GM18873 (cell line): ENCODE data around the gene GP1BA.
"Not testable (repeated sequence)": the region's sequence is repeated elsewhere in the genome, so short reads cannot be mapped to it uniquely, and the experiment has no call there.

ENCODE experiments used
- ATAC-seq: cut with Tn5 transposase; IDR thresholded peaks from one replicate; pipeline ENCODE4 v1.9.1; 2021; ENCODE audit warnings: mild to moderate bottlenecking, moderate library complexity, moderate number of reproducible peaks; ENCODE audit not compliant: unreplicated experiment, low FRiP score

Gene GP1BA

GRCh38 chr17:4901108-4901647 lies 30.9 kb upstream of the GP1BA start:
- ATAC-seq = no peak

- no peak for ATAC-seq
Observed at GRCh38 chr17:4901648-4902344, 30.3 kb upstream of the GP1BA start.

DNA sequence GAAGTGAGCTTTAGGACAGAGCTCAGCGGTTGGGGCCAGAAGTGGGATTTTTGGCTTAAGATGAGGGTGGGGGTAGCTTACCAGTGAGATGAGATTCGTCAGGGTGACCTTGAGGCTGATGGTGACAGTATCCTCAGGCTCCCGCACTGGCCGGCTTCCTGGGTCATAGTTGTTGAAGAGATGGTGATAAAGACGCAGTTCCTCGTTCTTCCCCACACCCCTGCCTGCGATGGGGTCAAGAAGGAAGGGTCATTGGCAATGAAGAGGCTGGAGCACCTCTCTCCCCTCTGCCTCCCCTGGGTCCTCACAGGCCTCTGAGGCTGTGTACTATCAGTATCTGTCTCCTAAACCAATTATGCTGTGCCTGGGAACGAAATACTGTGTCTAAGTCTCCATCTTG lies 29.5 kb upstream of the GP1BA start:
- ATAC-seq = no peak

DNA sequence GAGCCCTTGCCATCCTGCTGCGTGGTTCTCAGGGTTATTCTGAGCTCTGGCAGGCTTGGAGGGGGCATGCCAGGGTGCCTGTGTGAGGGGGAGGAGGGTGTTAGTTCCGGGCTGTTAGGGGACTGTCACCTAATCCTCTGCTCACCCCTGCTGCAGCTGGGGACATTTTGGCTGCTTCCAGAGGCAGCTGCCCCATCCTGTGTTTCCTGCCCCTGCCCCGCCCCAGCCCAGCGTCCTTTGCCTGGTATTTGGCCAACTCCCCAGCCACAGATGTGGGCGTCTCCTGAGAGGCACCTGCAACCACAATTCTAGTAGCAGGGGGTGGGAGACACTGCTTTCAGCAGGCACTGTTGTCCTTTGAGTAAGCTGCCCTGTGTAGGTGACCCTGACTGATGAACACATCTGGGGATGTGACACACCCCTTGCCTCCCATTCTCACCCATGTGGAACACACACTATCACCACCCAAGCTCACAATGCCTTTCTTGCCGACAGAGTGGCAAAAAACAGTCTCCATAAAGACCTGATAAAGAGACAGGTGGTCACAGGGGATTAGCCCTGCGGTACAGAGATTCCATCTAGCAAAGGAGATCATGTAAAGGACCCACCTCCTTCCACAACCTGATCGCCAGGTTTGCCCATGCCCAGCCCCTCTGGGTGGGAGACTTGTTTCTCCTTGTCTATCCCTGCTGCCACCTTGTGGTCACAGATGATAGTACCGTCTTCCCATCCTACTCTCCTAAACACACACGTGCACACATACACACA lies 28.8 kb upstream of the GP1BA start, which contains the start of gene CHRNE:
CHRNE (minus strand) TSS at position 48 of the 768 bp plus-strand sequence; CDS start at position 13, 35 bp downstream.
- ATAC-seq = no peak

- not testable (repeated sequence) for ATAC-seq
Observed at GRCh38 chr17:4906642-4907041, 25.4 kb upstream of the GP1BA start.

- ATAC-seq = no peak
Observed at GRCh38 chr17:4908301-4908700, 23.8 kb upstream of the GP1BA start.

DNA sequence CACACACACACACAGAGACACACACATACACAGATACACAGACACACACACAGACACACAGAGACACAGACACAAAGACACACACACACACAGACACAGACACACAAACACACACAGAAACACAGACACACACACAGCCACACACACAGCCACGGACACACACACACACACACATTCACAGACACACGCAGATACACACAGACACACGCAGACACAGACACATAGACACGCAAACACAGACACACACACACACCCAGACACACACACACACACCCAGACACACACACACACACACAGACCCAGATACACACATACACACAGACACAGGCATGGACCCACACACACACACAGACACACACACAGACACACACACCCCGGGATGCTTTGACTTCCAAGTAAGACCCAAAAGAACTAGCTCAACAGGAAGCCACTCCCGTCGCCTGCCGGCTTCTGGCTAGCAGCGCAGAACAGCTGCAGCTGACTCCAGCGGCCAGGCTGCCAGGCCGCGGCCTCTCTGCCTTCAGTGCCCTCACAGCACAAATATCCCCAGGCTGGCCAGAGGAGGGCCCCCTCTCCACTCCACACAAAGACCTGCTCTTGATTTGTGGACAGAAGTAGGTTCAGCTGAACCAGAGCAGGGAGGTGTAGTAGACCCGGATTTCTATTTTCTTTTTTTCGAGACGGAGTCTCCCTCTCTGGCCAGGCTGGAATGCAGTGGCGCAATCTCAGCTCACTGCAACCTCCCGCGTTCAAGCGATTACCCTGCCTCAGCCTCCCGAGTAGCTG lies 23.2 kb upstream of the GP1BA start:
- no peak for ATAC-seq

DNA sequence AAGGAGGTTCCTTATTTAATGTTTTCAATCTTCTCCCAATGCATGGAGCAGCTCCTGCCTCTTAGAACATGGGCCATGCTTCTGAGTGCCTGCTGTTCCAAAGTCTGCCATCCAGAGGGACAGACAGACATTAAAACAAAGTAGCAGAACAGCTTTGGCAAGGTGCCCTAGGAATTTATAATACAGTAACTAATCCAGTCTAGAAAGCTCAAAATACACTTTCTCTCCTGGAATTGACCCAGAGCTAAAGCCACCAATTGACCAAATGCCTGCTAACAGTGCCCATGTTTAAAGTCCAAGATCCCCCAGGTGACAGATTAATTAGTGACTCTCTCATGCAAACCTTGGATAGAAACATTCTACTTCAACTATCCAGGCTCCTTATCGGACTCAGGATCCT lies 18.1 kb upstream of the GP1BA start:
- ATAC-seq = no peak

- ATAC-seq = not testable (repeated sequence)
Observed at GRCh38 chr17:4914551-4914950, 17.5 kb upstream of the GP1BA start.

DNA sequence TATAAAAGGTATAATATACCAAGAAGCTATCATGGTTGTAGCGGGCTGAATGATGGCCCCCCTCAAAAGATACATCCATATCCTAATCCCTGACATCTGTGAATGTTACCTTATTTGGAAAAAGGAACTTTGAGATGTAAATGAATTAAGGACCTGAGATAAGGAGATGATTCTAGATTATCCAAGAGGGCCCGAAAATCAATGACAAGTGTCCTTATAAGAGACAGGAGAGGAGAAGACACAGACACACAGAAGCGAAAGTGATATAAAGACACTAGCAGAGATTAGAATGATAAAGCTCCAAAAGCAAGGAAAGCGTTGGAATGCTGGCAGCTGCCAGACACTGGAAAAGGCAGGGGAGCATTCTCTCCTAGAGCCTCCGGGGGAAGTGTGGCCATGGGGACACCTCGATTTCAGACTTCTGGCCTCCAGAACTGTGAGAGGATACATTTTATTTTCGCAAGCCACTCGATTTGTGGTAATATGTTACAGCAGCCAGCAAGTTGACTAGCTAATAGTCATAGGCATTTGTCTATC lies 12.5 kb upstream of the GP1BA start:
- no peak for ATAC-seq

- no peak for ATAC-seq
Observed at GRCh38 chr17:4920351-4921048, 11.6 kb upstream of the GP1BA start.

- ATAC-seq = no peak
Observed at GRCh38 chr17:4921320-4921719, 10.8 kb upstream of the GP1BA start.

GRCh38 chr17:4926577-4927335 lies 5.3 kb upstream of the GP1BA start:
- ATAC-seq = not testable (repeated sequence)

- no peak for ATAC-seq
Observed at GRCh38 chr17:4928881-4929280, 3.2 kb upstream of the GP1BA start.

GRCh38 chr17:4932756-4933155 lies 679 bp downstream of the GP1BA start:
- ATAC-seq = no peak

DNA sequence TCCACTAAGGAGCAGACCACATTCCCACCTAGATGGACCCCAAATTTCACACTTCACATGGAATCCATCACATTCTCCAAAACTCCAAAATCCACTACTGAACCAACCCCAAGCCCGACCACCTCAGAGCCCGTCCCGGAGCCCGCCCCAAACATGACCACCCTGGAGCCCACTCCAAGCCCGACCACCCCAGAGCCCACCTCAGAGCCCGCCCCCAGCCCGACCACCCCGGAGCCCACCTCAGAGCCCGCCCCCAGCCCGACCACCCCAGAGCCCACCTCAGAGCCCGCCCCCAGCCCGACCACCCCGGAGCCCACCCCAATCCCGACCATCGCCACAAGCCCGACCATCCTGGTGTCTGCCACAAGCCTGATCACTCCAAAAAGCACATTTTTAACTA lies 1.6 kb downstream of the GP1BA start:
- no peak for ATAC-seq

DNA sequence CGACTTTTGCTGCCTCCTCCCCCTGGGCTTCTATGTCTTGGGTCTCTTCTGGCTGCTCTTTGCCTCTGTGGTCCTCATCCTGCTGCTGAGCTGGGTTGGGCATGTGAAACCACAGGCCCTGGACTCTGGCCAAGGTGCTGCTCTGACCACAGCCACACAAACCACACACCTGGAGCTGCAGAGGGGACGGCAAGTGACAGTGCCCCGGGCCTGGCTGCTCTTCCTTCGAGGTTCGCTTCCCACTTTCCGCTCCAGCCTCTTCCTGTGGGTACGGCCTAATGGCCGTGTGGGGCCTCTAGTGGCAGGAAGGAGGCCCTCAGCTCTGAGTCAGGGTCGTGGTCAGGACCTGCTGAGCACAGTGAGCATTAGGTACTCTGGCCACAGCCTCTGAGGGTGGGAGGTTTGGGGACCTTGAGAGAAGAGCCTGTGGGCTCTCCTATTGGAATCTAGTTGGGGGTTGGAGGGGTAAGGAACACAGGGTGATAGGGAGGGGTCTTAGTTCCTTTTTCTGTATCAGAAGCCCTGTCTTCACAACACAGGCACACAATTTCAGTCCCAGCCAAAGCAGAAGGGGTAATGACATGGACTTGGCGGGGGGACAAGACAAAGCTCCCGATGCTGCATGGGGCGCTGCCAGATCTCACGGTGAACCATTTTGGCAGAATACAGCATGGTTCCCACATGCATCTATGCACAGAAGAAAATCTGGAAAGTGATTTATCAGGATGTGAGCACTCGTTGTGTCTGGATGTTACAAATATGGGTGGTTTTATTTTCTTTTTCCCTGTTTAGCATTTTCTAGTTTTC lies 2.3 kb downstream of the GP1BA start:
- no peak for ATAC-seq

DNA sequence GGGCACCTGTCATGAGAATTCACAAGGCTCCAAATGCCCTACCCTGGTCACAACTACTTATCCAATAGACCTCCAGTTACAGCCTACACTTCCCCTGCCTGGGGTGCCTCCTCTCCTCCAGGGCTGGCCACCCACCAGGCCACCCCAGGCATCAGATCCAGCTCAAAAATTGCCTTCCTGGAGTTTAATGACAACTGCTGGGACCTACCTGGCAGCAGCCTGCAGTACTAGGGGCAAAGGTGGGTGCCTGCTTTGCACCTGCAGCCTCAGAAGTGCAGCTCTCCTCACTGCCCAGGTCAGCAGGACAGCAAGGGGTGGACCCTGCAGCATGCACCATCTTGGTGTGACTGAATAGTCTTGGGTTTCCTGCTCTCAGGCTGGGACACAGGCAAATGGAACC lies 3.6 kb downstream of the GP1BA start:
- no peak for ATAC-seq
